ENCODE measurements around the gene ZSCAN18.

ZSCAN18 gene

DNA sequence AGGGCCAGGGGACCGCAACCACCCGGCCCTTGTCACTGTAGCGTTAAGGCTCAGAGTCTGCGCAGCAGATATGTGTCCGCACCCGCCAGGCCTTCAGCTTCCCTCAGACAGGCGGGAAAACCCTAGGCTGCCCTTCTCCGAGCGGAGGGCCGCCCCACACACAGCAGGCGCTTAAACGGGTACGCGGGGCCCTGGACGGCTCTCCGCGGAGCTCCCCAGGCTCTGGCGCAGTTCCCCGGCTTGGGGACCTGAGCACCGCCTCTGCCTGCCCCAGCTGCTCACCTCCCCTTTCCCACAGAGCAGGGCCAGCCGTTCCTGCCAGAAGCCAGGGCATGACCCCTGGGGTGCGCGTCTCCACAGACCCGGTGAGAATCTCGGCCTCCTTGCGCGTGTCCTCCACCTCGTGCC lies 38.4 kb downstream of the ZSCAN18 start:
- Mint-ChIP-seq H3K4me1 (ENCODE audit: low read depth) (peaks cover 4% of the 10 kb centered on the region), H3K27me3 (peaks cover 32% of the 10 kb centered on the region), H3K27ac (no peak overlapping the region), H3K36me3 (ENCODE audit: low read depth) (peaks cover 65% of the 10 kb centered on the region), H3K4me3 (peak overlapping the region; percentile 69), H3K9me3 (peaks cover 46% of the 10 kb centered on the region)
- DNase-seq = no peak

DNA sequence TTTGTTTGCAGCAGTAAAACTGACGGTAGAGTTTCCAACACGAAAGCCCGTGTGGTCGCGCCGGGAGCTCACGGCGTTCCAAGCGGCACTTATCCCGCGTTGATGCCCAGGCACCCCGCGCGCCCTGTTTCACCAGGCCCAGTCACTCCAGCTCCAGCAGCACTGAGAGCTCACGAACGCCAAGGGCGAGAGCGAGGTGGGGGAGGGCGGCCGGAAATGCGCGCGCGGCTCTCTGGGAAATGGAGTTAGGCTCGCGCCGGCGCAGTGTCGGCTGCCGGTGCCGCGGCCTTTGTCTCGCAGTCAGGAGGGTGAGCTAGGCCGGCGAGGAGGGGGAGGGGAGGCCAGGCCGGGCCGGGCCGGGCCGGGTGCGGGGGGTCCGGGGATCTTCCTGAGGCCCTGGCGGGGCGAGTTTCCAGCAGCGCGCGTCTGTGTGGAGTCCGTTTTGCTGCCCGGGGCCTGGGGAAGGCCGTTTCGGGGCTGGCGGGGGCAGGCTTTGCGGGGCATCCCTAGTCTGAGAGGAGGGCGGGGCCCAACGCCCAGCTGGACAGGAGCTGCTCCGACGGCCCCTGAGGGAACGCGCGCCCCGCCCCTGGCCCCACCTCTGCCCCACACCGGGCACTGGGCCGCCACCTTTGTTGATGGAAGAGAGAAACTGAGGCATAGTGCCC lies 38.9 kb downstream of the ZSCAN18 start, which contains the start of gene ZNF135:
Gene ZNF135 (plus strand): TSS at position 280 of the 668 bp plus-strand sequence. CDS start 721 bp downstream, outside the sequence.
- Mint-ChIP-seq H3K4me3 (peak within 1 kb of the TSS; percentile 69), H3K36me3 (ENCODE audit: low read depth) (peaks cover 67% of the 10 kb centered on the region), H3K9me3 (peaks cover 44% of the 10 kb centered on the region), H3K27me3 (peaks cover 36% of the 10 kb centered on the region), H3K27ac (no peak within 1 kb of the TSS), H3K4me1 (ENCODE audit: low read depth) (peaks cover 4% of the 10 kb centered on the region)
- peak; percentile 71 for DNase-seq

DNA sequence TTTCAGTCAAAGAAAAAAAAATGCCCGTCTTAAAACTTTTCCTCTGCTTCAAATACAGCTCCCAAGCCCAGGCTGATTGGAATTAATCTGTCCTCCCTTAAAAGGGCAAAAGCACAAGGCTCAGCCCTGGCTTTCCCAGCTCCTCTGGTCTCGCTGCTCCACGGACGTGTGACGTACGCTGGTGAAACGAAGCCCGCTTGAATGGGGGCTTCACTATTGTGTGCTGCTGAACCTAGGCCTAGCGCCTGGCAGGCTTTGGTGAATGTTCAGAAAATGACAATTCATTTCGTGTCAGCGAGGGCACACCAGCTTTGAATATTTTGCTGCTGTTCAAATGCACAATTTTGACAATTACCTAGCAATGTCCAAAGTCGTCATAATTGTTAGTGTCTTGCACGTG lies 39.6 kb downstream of the ZSCAN18 start:
- Mint-ChIP-seq H3K4me1 (ENCODE audit: low read depth) (peaks cover 4% of the 10 kb centered on the region), H3K4me3 (peak overlapping the region; percentile 69), H3K9me3 (peaks cover 39% of the 10 kb centered on the region), H3K36me3 (ENCODE audit: low read depth) (peaks cover 60% of the 10 kb centered on the region), H3K27me3 (peaks cover 36% of the 10 kb centered on the region), H3K27ac (no peak overlapping the region)
- no peak for DNase-seq

DNA sequence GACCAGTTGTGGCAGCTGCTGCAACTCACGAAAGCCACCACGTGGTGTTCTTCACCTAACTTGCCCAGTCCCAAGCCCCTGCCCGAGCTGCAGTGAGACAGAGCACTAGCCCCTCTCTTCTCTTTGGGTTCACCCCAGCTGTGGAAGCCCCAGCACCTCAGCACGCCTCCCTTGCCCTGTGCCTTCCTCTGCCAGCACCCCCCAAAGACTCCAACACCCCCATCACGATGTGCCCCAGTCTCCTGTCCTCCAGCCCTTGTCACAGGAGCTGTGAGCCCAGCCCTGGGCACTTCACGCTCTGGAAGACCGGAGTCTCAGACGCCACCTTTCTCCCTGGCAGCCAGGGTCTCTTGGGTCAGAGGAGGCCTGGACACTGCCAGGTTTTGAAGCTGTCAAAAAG lies 41.2 kb downstream of the ZSCAN18 start:
- Mint-ChIP-seq H3K9me3 (peaks cover 43% of the 10 kb centered on the region), H3K4me3 (no peak overlapping the region), H3K36me3 (ENCODE audit: low read depth) (peaks cover 51% of the 10 kb centered on the region)

DNA sequence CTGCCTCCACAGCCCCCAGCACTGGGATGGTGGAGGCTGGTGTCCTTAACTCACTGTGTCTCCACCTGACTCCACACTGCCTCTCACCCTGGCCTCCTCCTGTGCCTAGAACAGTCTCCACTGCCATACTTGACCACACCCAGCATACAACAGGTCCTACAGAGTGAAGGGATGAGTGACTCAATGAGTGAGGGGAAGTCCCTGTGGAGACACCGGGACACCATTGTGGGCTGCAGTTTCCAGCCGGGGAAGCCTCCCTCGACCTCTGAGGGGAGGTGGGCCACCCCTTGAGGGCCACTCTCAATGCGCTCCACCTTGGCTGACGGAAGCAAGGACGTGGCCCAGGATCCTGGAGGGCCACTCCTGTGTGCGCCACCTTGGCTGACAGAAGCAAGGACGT lies 41.8 kb downstream of the ZSCAN18 start:
- no peak overlapping the region for H3K4me3 Mint-ChIP-seq
- H3K4me1 Mint-ChIP-seq (ENCODE audit: low read depth) = peaks cover 4% of the 10 kb centered on the region
- H3K27ac Mint-ChIP-seq = no peak overlapping the region
- peaks cover 50% of the 10 kb centered on the region for H3K36me3 Mint-ChIP-seq (ENCODE audit: low read depth)
- peaks cover 44% of the 10 kb centered on the region for H3K9me3 Mint-ChIP-seq
- peaks cover 36% of the 10 kb centered on the region for H3K27me3 Mint-ChIP-seq
- no peak for DNase-seq

More for the DNA sequence above, 41.2 kb downstream of the ZSCAN18 start:
- peaks cover 36% of the 10 kb centered on the region for H3K27me3 Mint-ChIP-seq
- no peak for DNase-seq
- H3K4me1 Mint-ChIP-seq (ENCODE audit: low read depth) = peaks cover 4% of the 10 kb centered on the region
- no peak overlapping the region for H3K27ac Mint-ChIP-seq

DNA sequence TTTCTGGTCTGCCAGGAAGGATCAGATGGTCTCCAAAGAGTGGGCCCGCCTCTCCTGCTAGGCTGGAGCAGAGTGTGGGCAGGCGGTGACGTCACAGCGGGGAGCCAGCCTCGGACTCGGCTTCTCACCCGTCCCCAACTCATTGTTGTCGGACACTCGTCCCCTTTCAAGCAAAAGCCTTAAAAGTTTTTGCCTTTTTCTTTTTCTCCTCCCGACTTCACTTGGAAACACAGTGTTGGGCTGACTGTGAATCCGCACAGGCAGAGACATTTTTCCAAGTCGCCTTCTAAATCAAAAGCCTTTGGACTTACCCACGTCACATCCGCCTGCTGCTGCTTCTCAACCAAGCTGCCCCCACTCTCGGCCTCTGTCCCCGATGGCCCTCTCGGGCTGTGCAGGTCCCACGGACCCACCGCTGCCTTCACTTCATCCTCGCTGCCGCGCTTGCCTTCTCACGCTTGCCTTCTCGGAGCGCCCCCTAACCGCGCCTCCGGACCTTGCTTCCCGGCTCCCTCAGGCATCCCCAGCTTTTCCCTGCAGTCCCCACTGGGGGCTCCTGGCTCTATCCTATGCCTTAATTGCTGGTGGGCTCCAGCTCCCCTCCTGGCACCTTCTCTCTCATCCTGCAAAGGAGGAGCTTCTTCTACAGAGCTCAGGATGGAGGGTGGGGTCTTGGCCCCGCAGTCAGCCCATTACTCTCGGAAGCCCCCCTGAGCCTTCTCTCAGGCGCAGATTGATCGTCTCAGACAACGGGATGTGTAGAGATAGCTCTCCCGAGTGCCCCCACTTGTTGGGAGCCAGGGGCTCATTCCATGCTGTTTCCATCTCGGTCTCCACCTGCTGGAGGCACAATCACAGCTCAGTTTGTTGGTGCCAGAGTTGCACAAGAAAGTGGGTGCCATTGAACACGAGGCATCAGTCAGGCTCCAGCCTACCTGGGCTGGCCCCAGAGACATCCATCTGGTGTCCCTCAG lies 42.8 kb downstream of the ZSCAN18 start:
- peaks cover 49% of the 10 kb centered on the region for H3K36me3 Mint-ChIP-seq (ENCODE audit: low read depth)
- peaks cover 4% of the 10 kb centered on the region for H3K4me1 Mint-ChIP-seq (ENCODE audit: low read depth)
- no peak for DNase-seq
- H3K4me3 Mint-ChIP-seq = no peak overlapping the region
- H3K27me3 Mint-ChIP-seq = peaks cover 35% of the 10 kb centered on the region
- H3K9me3 Mint-ChIP-seq = peaks cover 47% of the 10 kb centered on the region
- no peak overlapping the region for H3K27ac Mint-ChIP-seq

DNA sequence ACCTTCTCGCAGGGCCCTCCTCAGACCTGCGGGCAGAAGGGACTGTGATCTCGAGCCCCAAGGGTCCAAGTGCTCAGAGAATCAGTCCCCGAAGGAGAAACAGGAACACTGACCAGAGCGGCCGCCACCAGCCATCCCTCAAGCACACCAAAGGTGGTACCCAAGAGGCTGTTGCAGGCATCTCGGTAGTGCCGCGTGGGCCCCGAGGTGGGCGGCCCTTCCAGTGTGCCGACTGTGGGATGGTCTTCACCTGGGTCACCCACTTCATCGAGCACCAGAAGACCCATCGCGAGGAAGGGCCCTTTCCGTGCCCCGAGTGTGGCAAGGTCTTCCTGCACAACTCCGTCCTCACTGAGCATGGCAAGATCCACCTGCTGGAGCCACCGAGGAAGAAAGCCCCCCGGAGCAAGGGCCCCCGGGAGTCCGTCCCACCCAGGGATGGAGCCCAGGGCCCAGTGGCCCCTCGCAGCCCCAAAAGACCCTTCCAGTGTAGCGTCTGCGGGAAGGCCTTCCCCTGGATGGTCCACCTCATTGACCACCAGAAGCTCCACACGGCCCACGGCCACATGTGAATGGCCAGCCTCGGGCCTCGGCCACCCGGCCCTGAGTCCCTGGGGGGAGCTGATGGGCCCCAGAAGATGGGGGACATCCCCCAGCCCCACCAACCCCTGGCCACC lies 44.4 kb downstream of the ZSCAN18 start:
- Mint-ChIP-seq H3K27me3 (peaks cover 27% of the 10 kb centered on the region), H3K27ac (no peak overlapping the region), H3K9me3 (peaks cover 55% of the 10 kb centered on the region), H3K4me1 (ENCODE audit: low read depth) (peaks cover under 1% of the 10 kb centered on the region), H3K4me3 (no peak overlapping the region), H3K36me3 (ENCODE audit: low read depth) (peaks cover 40% of the 10 kb centered on the region)
- no peak for DNase-seq

DNA sequence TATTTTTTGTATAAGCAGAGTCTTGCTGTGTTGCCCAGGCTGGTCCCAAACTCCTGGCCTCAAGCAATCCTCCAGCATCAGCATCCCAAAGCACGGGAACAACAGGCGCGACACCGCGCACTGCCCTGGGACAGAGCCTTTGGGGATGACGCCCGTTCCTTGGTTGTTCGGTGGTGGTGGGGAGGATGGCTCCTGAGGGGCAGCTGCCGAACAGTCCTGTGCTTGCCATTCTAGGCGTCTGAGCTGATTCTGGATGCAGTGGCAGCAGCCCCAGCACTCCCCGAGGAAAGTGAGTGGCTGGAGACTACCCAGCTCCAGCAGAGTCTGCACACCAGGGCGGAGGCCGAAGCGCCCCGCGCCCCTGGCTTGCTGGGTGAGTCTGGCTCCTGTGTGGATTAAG lies 45.8 kb downstream of the ZSCAN18 start:
- Mint-ChIP-seq H3K27me3 (peaks cover 19% of the 10 kb centered on the region), H3K9me3 (peaks cover 51% of the 10 kb centered on the region), H3K27ac (no peak overlapping the region), H3K4me3 (no peak overlapping the region), H3K36me3 (ENCODE audit: low read depth) (peaks cover 31% of the 10 kb centered on the region), H3K4me1 (ENCODE audit: low read depth) (no peaks in the 10 kb centered on the region)
- DNase-seq = no peak

DNA sequence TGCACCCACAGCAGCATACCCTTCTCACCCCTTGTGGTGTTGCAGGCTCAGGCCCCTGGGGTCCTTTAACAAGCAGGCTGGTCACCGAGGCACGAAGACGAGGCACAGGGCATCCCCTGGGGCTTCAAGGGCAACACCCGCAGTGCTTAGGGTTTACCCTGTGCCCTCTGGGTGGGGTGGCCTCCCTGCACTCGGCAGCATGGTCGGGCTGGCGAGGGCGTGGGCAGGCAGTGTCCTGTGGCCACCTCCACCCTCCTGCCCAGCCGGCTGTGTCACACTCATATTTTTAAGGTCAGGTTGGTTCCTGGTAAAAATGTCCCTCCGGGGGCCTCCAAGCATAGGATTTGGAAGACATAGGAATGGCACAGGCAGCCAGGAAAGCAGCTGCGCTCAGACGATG lies 50.4 kb downstream of the ZSCAN18 start:
- Mint-ChIP-seq H3K9me3 (peaks cover 59% of the 10 kb centered on the region), H3K4me1 (ENCODE audit: low read depth) (no peaks in the 10 kb centered on the region), H3K27me3 (no peaks in the 10 kb centered on the region), H3K27ac (no peak overlapping the region), H3K4me3 (no peak overlapping the region), H3K36me3 (ENCODE audit: low read depth) (peaks cover 23% of the 10 kb centered on the region)
- no peak for DNase-seq

DNA sequence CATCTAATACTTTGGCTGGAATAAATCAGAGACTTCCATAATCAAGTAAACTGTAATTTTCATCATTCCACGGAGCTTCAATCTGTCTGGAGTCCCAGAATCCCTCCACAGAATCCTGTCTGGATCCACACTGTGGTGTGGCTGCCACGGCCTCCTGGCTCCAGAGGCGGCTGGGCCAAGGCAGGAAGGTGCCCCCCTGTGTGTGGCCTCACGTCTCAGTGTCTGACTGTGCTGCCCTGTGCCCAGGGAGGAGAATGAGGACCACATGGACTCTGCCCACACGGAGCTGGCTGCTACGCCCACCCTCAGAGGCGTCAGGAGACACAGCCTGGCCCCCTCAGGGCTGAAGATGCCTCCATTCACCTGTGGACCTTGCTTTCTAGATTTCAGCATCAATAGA lies 51.2 kb downstream of the ZSCAN18 start:
- no peak overlapping the region for H3K27ac Mint-ChIP-seq
- peaks cover 23% of the 10 kb centered on the region for H3K36me3 Mint-ChIP-seq (ENCODE audit: low read depth)
- H3K4me1 Mint-ChIP-seq (ENCODE audit: low read depth) = no peaks in the 10 kb centered on the region
- no peaks in the 10 kb centered on the region for H3K27me3 Mint-ChIP-seq
- no peak overlapping the region for H3K4me3 Mint-ChIP-seq
- peaks cover 54% of the 10 kb centered on the region for H3K9me3 Mint-ChIP-seq
- DNase-seq = no peak

DNA sequence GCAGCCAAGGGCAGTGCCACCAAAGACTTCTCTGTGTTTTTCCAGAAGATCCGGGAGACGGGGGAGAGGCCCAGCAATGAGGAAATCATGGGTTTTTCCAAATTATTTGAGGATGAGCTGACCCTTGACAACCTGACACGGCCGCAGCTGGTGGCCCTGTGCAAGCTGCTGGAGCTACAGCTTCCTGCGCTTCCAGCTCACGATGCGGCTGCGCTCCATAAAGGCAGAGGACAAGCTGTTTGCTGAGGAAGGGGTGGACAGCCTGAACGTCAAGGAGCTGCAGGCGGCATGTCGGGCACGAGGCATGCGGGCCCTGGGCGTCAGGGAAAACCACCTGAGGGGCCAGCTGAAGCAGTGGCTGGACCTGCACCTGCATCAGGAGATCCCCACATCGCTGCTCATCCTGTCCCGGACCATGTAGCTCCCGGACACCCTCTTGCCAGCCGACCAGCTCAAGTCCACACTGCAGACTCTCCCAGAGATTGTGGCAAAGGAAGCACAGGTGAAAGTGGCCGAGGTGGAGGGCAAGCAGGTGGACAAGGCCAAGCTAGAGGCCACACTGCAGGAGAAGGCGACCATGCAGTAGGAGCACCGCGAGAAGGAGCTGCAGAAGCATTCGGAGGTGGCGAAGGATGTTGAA lies 52.5 kb downstream of the ZSCAN18 start:
- Mint-ChIP-seq H3K27me3 (no peaks in the 10 kb centered on the region), H3K9me3 (peaks cover 54% of the 10 kb centered on the region), H3K4me3 (no peak overlapping the region), H3K27ac (no peak overlapping the region), H3K4me1 (ENCODE audit: low read depth) (no peaks in the 10 kb centered on the region), H3K36me3 (ENCODE audit: low read depth) (peaks cover 27% of the 10 kb centered on the region)
- no peak for DNase-seq

DNA sequence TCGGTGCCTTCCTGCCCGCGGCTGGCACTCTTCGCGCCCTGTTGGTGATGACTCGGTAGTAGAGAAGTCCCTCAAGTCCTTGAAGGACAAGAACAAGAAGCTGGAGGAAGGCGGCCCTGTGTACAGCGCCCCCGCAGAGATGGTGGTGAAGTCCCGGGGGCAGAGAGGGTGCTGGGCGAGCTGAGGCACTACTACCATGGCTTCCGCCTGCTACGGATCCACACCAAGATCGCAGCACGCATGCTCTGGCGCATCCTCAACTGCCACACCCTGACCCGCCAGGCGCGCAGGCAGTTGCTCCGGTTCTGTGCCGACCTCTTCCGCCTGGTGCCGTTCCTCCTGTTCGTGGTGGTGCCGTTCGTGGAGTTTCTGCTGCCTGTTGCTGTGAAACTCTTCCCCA lies 53.1 kb downstream of the ZSCAN18 start:
- Mint-ChIP-seq H3K9me3 (peaks cover 53% of the 10 kb centered on the region), H3K27ac (no peak overlapping the region), H3K4me1 (ENCODE audit: low read depth) (no peaks in the 10 kb centered on the region)

DNA sequence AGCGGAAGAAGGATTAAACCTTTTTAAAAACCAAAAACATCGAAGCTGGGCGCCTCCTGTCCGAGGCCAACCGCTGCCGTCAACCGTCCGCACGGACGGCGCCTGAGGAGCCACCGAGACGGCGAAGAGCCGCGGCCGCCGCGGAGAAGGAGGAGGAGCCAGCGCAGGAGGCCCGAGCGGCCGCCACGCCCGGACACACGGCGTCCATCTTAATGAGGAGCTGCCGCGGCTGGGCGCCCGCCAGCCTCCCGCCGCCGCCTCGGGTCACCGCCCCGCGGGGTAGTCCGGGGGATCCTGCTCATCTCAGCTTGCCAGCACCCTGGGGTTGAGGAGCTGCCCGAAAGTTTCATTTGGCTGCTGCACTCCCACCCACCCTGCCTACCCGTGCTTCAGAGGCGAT lies 53.6 kb downstream of the ZSCAN18 start:
- H3K4me1 Mint-ChIP-seq (ENCODE audit: low read depth) = no peaks in the 10 kb centered on the region
- no peaks in the 10 kb centered on the region for H3K27me3 Mint-ChIP-seq
- H3K9me3 Mint-ChIP-seq = peaks cover 48% of the 10 kb centered on the region
- DNase-seq = no peak
- H3K36me3 Mint-ChIP-seq (ENCODE audit: low read depth) = peaks cover 25% of the 10 kb centered on the region
- no peak overlapping the region for H3K27ac Mint-ChIP-seq
- H3K4me3 Mint-ChIP-seq = no peak overlapping the region

More for the DNA sequence above, 53.1 kb downstream of the ZSCAN18 start:
- H3K27me3 Mint-ChIP-seq = no peaks in the 10 kb centered on the region
- H3K4me3 Mint-ChIP-seq = no peak overlapping the region
- peaks cover 27% of the 10 kb centered on the region for H3K36me3 Mint-ChIP-seq (ENCODE audit: low read depth)
- DNase-seq = no peak

All from activated T-cell treated with anti-CD3 and anti-CD28 coated beads, Interleukin-2, amount 50 U/mL, for 24 hours (primary cell).